ENCODE data around the gene YWHAB. TPM values are rescaled to one million over a fixed set of nuclear protein-coding genes. Genes with fewer than 3 reads are reported as not detected.
A peak's percentile ranks its signal among the peaks of the same experiment; 100 is the strongest.

YWHAB gene
- total RNA-seq, 1 experiment from 2014 or later: 92.1 TPM

GRCh38 chr20:44911264-44911921 lies 25.9 kb downstream of the YWHAB start:
- Histone ChIP-seq H3K9me3 (ENCODE audit: low read length) (no peaks in the 10 kb centered on the region), H3K9ac (ENCODE audit: low read length) (no peak overlapping the region), H3K27ac (ENCODE audit: low read length) (no peak overlapping the region), H3K79me2 (ENCODE audit: low read length) (peaks cover 18% of the 10 kb centered on the region), H3K36me3 (ENCODE audit: insufficient read depth, low read length) (peaks cover 34% of the 10 kb centered on the region; the same call in 1 of the 2 replicates), H2AFZ (ENCODE audit: low read length) (no peak overlapping the region), H3K4me1 (ENCODE audit: low read length) (peaks cover 14% of the 10 kb centered on the region), H4K20me1 (ENCODE audit: insufficient read depth, low read depth, low read length) (no peaks in the 10 kb centered on the region), H3K27me3 (ENCODE audit: low read length) (no peaks in the 10 kb centered on the region), H3K9me2 (replicated peaks; ENCODE audit: insufficient read depth, low read length) (no peaks in the 10 kb centered on the region), H3K4me3 (ENCODE audit: low read length) (no peak overlapping the region), H3K4me2 (ENCODE audit: low read depth, low read length, poor library complexity, severe bottlenecking) (peak overlapping the region; percentile 91)
- peak; percentile 76 for DNase-seq

- no peak overlapping the region for H3K9ac ChIP-seq (ENCODE audit: low read length)
- H3K27ac ChIP-seq (ENCODE audit: low read length): no peak overlapping the region
- H4K20me1 ChIP-seq (ENCODE audit: insufficient read depth, low read depth, low read length): no peaks in the 10 kb centered on the region
- peaks cover 18% of the 10 kb centered on the region for H3K79me2 ChIP-seq (ENCODE audit: low read length)
- no peak overlapping the region for H3K4me2 ChIP-seq (ENCODE audit: low read depth, low read length, poor library complexity, severe bottlenecking)
- no peak for DNase-seq
- H3K9me2 ChIP-seq (replicated peaks; ENCODE audit: insufficient read depth, low read length): no peaks in the 10 kb centered on the region
- no peaks in the 10 kb centered on the region for H3K9me3 ChIP-seq (ENCODE audit: low read length)
- H3K36me3 ChIP-seq (ENCODE audit: insufficient read depth, low read length): peaks cover 29% of the 10 kb centered on the region; the same call in 1 of the 2 replicates
- H3K27me3 ChIP-seq (ENCODE audit: low read length): no peaks in the 10 kb centered on the region
- H3K4me1 ChIP-seq (ENCODE audit: low read length): peaks cover 14% of the 10 kb centered on the region
- H3K4me3 ChIP-seq (ENCODE audit: low read length): no peak overlapping the region
- no peak overlapping the region for H2AFZ ChIP-seq (ENCODE audit: low read length)
These were observed 26.7 kb downstream of the YWHAB start for GRCh38 chr20:44912189-44912588.

GRCh38 chr20:44914924-44915323 lies 29.4 kb downstream of the YWHAB start:
- DNase-seq: no peak

GRCh38 chr20:44916586-44916985 lies 31.1 kb downstream of the YWHAB start:
- Histone ChIP-seq H2AFZ (ENCODE audit: low read length) (no peak overlapping the region), H3K4me3 (ENCODE audit: low read length) (no peak overlapping the region)
- DNase-seq: no peak

More at GRCh38 chr20:44914924-44915323, 29.4 kb downstream of the YWHAB start:
- H3K9me3 ChIP-seq (ENCODE audit: low read length): no peaks in the 10 kb centered on the region
- H3K4me3 ChIP-seq (ENCODE audit: low read length): no peak overlapping the region
- H3K9ac ChIP-seq (ENCODE audit: low read length): no peak overlapping the region
- H2AFZ ChIP-seq (ENCODE audit: low read length): no peak overlapping the region
- H3K79me2 ChIP-seq (ENCODE audit: low read length): peaks cover 18% of the 10 kb centered on the region
- H3K9me2 ChIP-seq (replicated peaks; ENCODE audit: insufficient read depth, low read length): no peaks in the 10 kb centered on the region
- no peak overlapping the region for H3K4me2 ChIP-seq (ENCODE audit: low read depth, low read length, poor library complexity, severe bottlenecking)
- H3K4me1 ChIP-seq (ENCODE audit: low read length): peaks cover 6% of the 10 kb centered on the region
- H3K27me3 ChIP-seq (ENCODE audit: low read length): no peaks in the 10 kb centered on the region
- H4K20me1 ChIP-seq (ENCODE audit: insufficient read depth, low read depth, low read length): no peaks in the 10 kb centered on the region
- peaks cover 22% of the 10 kb centered on the region; the same call in 1 of the 2 replicates for H3K36me3 ChIP-seq (ENCODE audit: insufficient read depth, low read length)
- H3K27ac ChIP-seq (ENCODE audit: low read length): no peak overlapping the region

GRCh38 chr20:44917399-44917798 lies 31.9 kb downstream of the YWHAB start:
- H4K20me1 ChIP-seq (ENCODE audit: insufficient read depth, low read depth, low read length): no peaks in the 10 kb centered on the region
- no peak overlapping the region for H3K27ac ChIP-seq (ENCODE audit: low read length)
- no peaks in the 10 kb centered on the region; the same call in 1 of the 2 replicates for H3K79me2 ChIP-seq (ENCODE audit: low read length)
- H3K27me3 ChIP-seq (ENCODE audit: low read length): no peaks in the 10 kb centered on the region
- DNase-seq: no peak
- no peak overlapping the region for H3K4me3 ChIP-seq (ENCODE audit: low read length)
- H3K9ac ChIP-seq (ENCODE audit: low read length): no peak overlapping the region
- H3K9me3 ChIP-seq (ENCODE audit: low read length): no peaks in the 10 kb centered on the region
- peaks cover 17% of the 10 kb centered on the region; the same call in 1 of the 2 replicates for H3K36me3 ChIP-seq (ENCODE audit: insufficient read depth, low read length)
- H2AFZ ChIP-seq (ENCODE audit: low read length): no peak overlapping the region
- H3K4me2 ChIP-seq (ENCODE audit: low read depth, low read length, poor library complexity, severe bottlenecking): no peak overlapping the region
- no peaks in the 10 kb centered on the region for H3K4me1 ChIP-seq (ENCODE audit: low read length)
- no peaks in the 10 kb centered on the region for H3K9me2 ChIP-seq (replicated peaks; ENCODE audit: insufficient read depth, low read length)

More at GRCh38 chr20:44916586-44916985, 31.1 kb downstream of the YWHAB start:
- H3K9me3 ChIP-seq (ENCODE audit: low read length): no peaks in the 10 kb centered on the region
- H3K36me3 ChIP-seq (ENCODE audit: insufficient read depth, low read length): peaks cover 22% of the 10 kb centered on the region; the same call in 1 of the 2 replicates
- H3K9me2 ChIP-seq (replicated peaks; ENCODE audit: insufficient read depth, low read length): no peaks in the 10 kb centered on the region
- H3K27ac ChIP-seq (ENCODE audit: low read length): no peak overlapping the region
- H4K20me1 ChIP-seq (ENCODE audit: insufficient read depth, low read depth, low read length): no peaks in the 10 kb centered on the region
- no peak overlapping the region for H3K9ac ChIP-seq (ENCODE audit: low read length)
- H3K79me2 ChIP-seq (ENCODE audit: low read length): peaks cover 6% of the 10 kb centered on the region; the same call in 1 of the 2 replicates
- no peaks in the 10 kb centered on the region for H3K4me1 ChIP-seq (ENCODE audit: low read length)
- no peak overlapping the region for H3K4me2 ChIP-seq (ENCODE audit: low read depth, low read length, poor library complexity, severe bottlenecking)
- H3K27me3 ChIP-seq (ENCODE audit: low read length): no peaks in the 10 kb centered on the region

GRCh38 chr20:44918342-44918741 lies 32.8 kb downstream of the YWHAB start:
- H4K20me1 ChIP-seq (ENCODE audit: insufficient read depth, low read depth, low read length): no peaks in the 10 kb centered on the region
- H3K4me2 ChIP-seq (ENCODE audit: low read depth, low read length, poor library complexity, severe bottlenecking): no peak overlapping the region
- H3K4me3 ChIP-seq (ENCODE audit: low read length): no peak overlapping the region
- no peaks in the 10 kb centered on the region for H3K9me2 ChIP-seq (replicated peaks; ENCODE audit: insufficient read depth, low read length)
- no peak overlapping the region for H3K27ac ChIP-seq (ENCODE audit: low read length)
- H3K27me3 ChIP-seq (ENCODE audit: low read length): no peaks in the 10 kb centered on the region
- H3K4me1 ChIP-seq (ENCODE audit: low read length): no peaks in the 10 kb centered on the region
- H3K9me3 ChIP-seq (ENCODE audit: low read length): no peaks in the 10 kb centered on the region
- DNase-seq: no peak
- no peak overlapping the region for H2AFZ ChIP-seq (ENCODE audit: low read length)
- H3K9ac ChIP-seq (ENCODE audit: low read length): no peak overlapping the region
- no peaks in the 10 kb centered on the region; the same call in 1 of the 2 replicates for H3K79me2 ChIP-seq (ENCODE audit: low read length)
- peaks cover 9% of the 10 kb centered on the region; the same call in 1 of the 2 replicates for H3K36me3 ChIP-seq (ENCODE audit: insufficient read depth, low read length)

GRCh38 chr20:44918761-44919160 lies 33.3 kb downstream of the YWHAB start:
- Histone ChIP-seq H3K79me2 (ENCODE audit: low read length) (no peaks in the 10 kb centered on the region; the same call in 1 of the 2 replicates), H3K27ac (ENCODE audit: low read length) (no peak overlapping the region), H4K20me1 (ENCODE audit: insufficient read depth, low read depth, low read length) (no peaks in the 10 kb centered on the region), H3K4me3 (ENCODE audit: low read length) (no peak overlapping the region), H3K4me1 (ENCODE audit: low read length) (no peaks in the 10 kb centered on the region), H3K27me3 (ENCODE audit: low read length) (no peaks in the 10 kb centered on the region), H3K9ac (ENCODE audit: low read length) (no peak overlapping the region), H3K9me3 (ENCODE audit: low read length) (no peaks in the 10 kb centered on the region), H3K9me2 (replicated peaks; ENCODE audit: insufficient read depth, low read length) (no peaks in the 10 kb centered on the region), H3K4me2 (ENCODE audit: low read depth, low read length, poor library complexity, severe bottlenecking) (no peak overlapping the region), H3K36me3 (ENCODE audit: insufficient read depth, low read length) (peaks cover 6% of the 10 kb centered on the region; the same call in 1 of the 2 replicates), H2AFZ (ENCODE audit: low read length) (no peak overlapping the region)
- DNase-seq: no peak

- DNase-seq: no peak
- no peaks in the 10 kb centered on the region for H4K20me1 ChIP-seq (ENCODE audit: insufficient read depth, low read depth, low read length)
- H3K27ac ChIP-seq (ENCODE audit: low read length): no peak overlapping the region
- H3K9me3 ChIP-seq (ENCODE audit: low read length): no peaks in the 10 kb centered on the region
- H3K9ac ChIP-seq (ENCODE audit: low read length): no peak overlapping the region
- no peaks in the 10 kb centered on the region for H3K79me2 ChIP-seq (ENCODE audit: low read length)
- no peak overlapping the region for H3K4me2 ChIP-seq (ENCODE audit: low read depth, low read length, poor library complexity, severe bottlenecking)
- peaks cover 17% of the 10 kb centered on the region; the same call in 1 of the 2 replicates for H3K36me3 ChIP-seq (ENCODE audit: insufficient read depth, low read length)
- H3K4me3 ChIP-seq (ENCODE audit: low read length): no peak overlapping the region
- H3K27me3 ChIP-seq (ENCODE audit: low read length): no peaks in the 10 kb centered on the region
- no peaks in the 10 kb centered on the region for H3K9me2 ChIP-seq (replicated peaks; ENCODE audit: insufficient read depth, low read length)
- no peak overlapping the region for H2AFZ ChIP-seq (ENCODE audit: low read length)
- H3K4me1 ChIP-seq (ENCODE audit: low read length): no peaks in the 10 kb centered on the region
These were observed 35.9 kb downstream of the YWHAB start for GRCh38 chr20:44921447-44921846.

Measured in Karpas-422 (cell line).